Activated CD4-positive, alpha-beta T cell treated with anti-CD3 and anti-CD28 coated beads, Interleukin-2, amount 50 U/mL, for 24 hours (primary cell): ENCODE data around the gene FAM3A.

Experiments
- DNase-seq, 2 donors: peaks; one replicate each; pipeline ENCODE4 v3.0.0-alpha.2; 2020; ENCODE audit warnings: low read depth in 1 of 2, low spot score in 1 of 2

Gene FAM3A

DNA sequence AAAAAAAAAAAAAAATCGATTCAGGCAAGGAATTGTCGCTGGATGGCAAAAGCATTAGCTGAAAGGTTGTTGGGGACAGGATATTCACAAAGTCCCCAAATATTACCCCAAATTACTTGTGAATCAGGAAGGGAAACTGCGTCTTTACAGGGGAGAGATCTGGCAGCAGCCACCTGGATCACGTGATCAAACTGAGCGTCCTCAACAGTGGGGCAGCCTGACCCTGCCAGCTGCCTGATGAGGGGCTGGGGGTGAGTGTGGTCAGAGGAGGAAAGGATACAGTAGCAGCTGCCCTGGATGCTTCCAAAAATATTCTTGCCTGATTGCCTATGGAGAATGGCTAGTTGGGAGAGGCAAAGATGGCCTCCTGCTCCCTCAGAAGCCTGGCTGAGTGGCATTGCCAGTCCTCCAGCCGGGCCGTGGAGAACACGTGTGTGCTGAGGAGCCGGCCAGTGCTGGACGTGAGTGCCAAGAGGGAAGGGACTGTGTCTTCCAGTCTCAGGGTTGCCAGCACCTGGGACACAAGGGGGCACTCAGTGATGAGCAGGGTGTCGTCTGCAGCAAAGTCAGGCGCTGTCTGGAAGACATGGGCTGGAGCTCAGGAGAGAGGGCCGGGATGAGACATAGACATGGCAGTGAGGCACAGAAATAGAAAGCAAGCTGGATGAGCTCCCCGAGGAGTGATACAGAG lies 34.0 kb downstream of the FAM3A start:
- no peak for DNase-seq

DNA sequence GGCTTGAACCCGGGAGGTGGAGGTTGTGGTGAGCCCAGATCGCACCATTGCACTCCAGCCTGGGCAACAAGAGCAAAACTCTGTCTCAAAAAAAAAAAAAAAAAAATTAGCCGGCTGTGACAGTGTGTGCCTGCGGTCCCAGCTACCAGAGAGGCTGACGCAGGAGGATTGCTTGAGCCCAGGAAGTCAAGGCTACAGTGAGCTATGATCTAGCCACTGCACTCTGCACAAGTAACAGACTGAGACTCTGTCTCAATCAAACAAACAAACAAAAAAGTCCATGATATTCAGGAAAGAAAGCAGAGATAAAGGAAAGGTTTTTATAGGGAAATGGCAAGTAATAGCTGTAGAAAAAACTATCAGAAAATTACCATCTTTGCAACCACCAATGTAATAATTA lies 34.8 kb downstream of the FAM3A start:
- no peak for DNase-seq

GRCh38 chrX:154478728-154479622 lies 37.1 kb downstream of the FAM3A start, which contains the start of gene LAGE3:
Gene LAGE3 (minus strand): TSS chrX:154479281. CDS start chrX:154478915, 366 bp downstream.
- DNase-seq, result peak; percentile 87 to 88

- no peak for DNase-seq
These were observed 38.0 kb downstream of the FAM3A start for GRCh38 chrX:154477891-154478477.

- no peak for DNase-seq
These were observed 39.2 kb downstream of the FAM3A start for GRCh38 chrX:154476821-154477220.

GRCh38 chrX:154473683-154474082 lies 42.3 kb downstream of the FAM3A start:
- DNase-seq, result no peak

DNA sequence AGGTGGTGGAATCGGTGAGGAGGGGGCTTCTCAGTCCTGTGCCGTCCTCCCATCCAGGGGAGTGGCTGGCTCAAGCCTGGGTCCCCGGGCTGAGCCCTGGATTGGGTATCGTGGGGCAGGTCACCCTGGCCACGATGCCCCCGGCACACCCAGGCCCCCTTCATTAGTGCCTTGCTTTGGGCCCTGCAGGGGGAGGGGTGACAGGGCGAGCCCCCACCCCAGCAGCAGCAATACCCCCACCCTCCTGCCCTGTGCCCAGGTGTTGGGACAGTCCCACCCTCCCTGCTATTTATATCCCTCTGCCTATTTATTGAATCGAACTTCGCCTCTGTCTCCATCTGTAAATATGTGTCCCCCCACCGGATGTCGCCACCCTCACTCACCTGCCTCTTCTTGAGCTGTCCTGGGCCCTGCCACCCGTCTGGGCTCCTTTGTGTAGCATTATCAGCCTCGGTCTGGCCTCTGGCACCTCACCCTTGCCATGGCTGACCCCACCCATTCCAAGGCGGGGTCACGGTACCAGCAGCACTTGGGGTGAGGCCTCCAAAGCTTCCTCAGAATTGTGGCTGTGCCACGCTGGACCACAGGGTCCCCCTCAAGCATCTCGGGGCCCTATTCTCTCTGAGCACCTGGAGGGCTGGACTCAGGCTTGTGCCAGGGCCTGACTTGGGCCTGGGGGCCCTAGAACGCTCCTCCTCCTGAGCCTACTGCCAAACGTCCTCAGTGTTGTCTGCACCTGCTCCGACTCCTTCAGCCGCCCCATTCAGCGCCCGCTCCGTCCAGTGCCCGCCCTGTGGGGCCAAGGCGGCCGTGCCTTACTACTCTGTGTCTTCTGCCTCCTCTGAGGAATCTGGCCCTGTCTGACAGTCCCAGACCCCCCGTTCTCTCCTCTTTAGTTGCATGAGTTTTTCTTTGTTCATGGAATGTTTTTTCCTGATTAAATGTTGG lies 43.1 kb downstream of the FAM3A start:
- no peak for DNase-seq

GRCh38 chrX:154471839-154472684 lies 44.0 kb downstream of the FAM3A start:
- DNase-seq, result no peak

DNA sequence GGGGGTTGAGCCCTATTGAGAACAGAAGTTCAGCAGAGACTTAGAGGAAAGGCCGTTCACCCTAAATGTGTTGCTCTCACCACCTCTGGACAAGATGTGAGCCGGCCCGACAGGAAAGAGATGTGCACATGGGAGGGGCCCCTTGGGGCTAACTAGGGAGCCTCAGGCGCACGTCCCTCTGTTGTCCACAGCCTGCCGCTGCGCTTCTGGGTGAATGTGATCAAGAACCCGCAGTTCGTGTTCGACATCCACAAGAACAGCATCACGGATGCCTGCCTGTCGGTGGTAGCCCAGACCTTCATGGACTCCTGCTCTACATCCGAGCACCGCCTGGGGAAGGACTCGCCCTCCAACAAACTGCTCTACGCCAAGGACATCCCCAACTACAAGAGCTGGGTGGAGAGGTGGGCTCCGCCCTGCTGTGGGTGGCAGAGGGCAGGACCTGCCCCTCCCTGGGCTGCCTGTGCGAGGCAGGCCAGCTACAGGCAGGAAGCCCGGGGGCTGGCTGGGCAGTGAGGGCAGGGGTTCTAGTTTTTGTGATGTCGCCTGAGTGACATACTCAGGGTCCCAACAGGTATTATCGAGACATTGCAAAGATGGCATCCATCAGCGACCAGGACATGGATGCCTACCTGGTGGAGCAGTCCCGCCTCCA lies 45.0 kb downstream of the FAM3A start:
- DNase-seq, result no peak

GRCh38 chrX:154470434-154470833 lies 45.6 kb downstream of the FAM3A start:
- DNase-seq, result no peak

DNA sequence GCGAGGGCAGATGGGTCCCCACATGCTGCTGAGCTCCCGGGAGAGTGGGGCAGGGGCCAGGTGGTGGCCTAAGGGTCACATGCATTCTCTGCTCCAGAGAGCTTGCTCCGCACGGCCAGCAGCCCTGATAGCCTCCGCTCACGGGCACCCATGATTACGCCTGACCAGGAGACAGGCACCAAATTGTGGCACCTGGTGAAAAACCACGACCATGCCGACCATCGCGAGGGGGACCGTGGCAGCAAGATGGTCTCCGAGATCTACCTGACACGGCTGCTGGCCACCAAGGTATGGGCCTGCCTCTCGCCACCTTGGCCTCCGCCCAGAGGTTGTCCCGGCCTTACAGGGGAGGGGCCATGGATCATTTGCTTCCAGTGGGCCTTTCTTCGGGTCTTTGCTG lies 46.2 kb downstream of the FAM3A start:
- no peak for DNase-seq

DNA sequence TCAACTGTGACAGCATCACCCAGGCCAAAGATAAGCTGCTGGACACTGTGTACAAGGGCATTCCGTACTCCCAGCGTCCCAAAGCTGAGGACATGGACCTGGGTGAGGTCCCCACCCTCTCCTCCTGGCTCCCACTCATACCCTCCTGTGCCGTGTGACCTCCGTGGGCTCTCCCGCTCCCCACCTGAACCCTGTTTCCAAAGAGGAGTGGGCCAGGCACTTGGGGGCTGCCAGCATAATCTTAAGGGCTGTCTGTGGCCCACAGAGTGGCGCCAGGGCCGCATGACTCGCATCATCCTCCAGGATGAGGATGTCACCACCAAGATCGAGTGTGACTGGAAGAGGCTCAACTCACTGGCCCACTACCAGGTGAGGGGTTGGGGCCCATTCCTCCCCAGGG lies 46.9 kb downstream of the FAM3A start:
- no peak for DNase-seq

DNA sequence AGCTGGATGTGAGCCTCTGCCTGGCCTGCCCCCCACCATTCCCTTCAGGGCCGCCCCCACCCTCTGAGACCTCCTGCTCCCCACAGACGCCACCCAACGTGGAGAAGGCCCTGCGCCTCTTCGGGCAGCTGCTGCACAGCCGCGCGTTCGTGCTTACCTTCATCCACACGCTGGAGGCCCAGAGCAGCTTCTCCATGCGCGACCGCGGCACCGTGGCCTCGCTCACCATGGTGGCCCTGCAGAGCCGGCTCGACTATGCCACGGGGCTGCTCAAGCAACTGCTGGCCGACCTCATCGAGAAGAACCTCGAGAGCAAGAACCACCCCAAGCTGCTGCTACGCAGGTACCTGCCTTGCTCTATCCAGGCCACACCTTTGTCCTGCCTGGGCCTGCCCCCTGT lies 47.8 kb downstream of the FAM3A start:
- no peak for DNase-seq

GRCh38 chrX:154467556-154467955 lies 48.5 kb downstream of the FAM3A start:
- no peak for DNase-seq

DNA sequence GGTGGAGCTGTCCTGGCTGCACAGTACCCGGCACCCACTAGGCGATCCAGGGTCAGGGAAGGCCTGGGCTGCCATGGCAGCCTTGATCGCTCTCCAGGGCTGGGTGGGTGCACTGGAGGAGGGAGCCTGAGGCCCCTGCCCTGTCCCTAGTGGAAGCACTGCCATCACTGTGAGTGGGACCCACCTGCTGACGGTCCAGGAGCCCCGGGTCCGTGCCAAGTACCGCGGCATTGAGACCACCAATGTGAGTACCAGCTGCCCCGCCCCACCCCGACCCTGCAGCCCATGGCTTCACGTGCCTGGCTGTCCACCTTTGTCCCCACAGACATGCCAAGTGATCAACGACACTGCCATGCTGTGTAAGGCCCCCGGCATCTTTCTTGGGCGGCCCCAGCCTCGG lies 49.1 kb downstream of the FAM3A start:
- no peak for DNase-seq

GRCh38 chrX:154466036-154466435 lies 50.0 kb downstream of the FAM3A start:
- no peak for DNase-seq

DNA sequence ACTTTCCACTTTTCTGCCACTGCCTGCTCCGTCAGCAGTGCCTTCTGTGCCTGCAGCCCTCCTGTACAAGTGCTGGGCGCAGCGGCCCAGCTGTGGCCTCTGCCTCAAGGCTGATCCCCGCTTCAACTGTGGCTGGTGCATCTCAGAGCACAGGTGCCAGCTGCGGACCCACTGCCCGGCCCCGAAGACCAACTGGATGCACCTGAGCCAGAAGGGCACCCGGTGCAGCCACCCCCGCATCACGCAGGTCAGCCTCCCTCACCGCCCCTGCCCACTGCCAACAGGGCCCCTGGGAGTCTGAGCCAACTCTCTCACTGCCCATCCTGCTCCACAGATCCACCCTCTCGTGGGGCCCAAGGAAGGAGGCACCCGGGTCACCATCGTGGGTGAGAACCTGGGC lies 50.4 kb downstream of the FAM3A start:
- no peak for DNase-seq

- no peak for DNase-seq
These were observed 51.1 kb downstream of the FAM3A start for GRCh38 chrX:154464806-154465365.

- DNase-seq, result no peak
These were observed 52.3 kb downstream of the FAM3A start for GRCh38 chrX:154463611-154464220.
